GM21360 (cell line): ENCODE results near the gene TRIM60.
"Not testable (repeated sequence)": the region's sequence is repeated elsewhere in the genome, so short reads cannot be mapped to it uniquely, and the experiment has no call there.

ENCODE experiments used
- ATAC-seq: cut with Tn5 transposase; IDR thresholded peaks from one replicate; pipeline ENCODE4 v1.9.1; 2021; ENCODE audit warnings: mild to moderate bottlenecking, moderate library complexity; ENCODE audit not compliant: unreplicated experiment

Gene TRIM60

DNA sequence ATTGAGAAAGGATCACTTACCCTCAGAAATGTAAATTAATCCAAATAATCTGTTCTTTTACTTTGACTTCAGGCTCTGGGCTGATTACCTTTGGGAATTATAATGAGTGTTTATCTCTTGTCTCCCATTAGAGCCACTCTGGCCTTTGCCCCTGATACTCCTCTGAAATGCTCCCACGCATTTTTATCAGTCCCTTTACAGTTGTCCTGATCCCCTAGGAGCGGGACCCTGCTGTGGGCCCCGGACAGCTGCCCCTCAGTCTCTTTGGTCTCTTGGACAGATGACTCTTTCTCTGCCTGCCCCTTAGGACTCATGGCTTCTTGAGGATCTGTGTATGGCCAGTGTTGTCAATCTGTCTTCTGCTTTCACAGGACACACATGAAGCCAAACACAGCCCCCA, 20.8 kb downstream of the TRIM60 start:
- ATAC-seq = no peak

DNA sequence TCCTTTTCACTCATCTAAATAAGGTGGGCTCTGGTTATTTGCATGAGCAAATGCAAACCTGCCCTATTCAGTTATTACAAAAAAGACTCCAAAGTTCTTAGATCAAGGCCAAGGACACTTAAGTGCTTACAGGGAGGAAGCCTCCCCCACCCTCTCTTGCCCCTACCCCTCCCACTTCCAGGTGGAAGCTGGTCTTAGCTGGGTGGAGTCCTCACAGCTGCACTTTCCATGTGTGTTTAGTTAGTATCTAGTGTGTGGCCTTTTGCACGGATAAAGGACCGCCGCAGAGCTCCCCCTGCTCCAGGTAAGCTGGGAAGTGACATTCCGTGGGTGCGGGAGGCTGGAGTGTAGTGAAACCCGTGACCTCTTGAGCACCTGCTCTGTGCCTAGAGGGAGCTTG, 21.8 kb downstream of the TRIM60 start, which contains the start of gene TRIM75:
TSS of gene TRIM75 (plus strand) at position 222 of the 400 bp plus-strand sequence. CDS start 5,282 bp downstream, outside the sequence.
- ATAC-seq = no peak

DNA sequence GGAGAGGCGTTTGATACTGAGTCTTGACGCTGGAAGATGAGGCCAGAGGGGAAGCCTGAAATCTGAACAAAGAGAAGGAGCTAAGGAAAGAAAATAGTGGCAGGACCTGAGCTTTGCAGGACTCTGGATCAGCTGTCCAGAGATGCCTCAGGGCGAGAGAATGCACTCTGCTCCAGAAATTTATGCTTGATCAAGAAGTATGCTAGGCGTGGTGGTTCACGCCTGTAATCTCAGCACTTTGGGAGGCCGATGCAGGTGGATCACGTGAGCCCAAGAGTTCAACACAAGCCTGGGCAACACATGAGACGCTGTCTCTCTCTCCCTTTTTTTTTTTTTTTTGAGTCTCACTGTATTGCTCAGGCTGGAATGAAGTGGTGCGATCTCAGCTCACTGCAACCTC, 23.8 kb downstream of the TRIM60 start:
- no peak for ATAC-seq

DNA sequence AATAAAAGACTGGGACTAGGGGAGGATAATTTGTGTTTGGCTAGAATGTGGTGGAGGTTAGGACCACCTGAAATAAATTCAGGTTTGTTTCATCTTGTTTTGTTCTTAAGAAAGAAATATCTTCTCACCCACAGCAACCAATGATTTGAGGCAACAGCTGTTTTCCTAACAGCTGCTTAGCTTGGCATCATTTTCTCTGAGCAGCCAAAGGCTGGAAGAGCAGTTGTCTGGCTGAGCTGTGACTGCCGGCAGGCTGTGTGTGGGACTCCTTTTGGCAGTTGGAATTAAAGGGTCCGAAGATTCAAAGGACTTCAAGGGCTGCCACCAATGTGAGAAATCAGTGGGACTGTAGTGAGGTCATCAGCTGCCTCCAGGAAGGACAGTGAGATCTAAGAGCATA, 26.9 kb downstream of the TRIM60 start:
- ATAC-seq = no peak

DNA sequence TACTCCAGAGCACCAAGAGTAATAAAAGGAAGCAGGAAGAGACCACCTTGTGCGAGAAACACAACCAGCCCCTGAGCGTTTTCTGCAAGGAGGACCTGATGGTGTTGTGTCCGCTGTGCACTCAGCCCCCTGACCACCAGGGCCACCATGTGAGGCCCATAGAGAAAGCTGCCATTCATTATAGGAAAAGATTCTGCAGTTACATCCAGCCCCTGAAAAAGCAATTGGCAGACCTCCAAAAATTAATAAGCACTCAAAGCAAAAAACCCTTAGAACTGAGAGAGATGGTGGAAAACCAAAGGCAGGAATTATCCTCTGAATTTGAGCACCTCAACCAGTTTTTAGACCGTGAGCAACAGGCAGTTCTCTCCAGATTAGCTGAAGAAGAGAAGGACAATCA, 27.6 kb downstream of the TRIM60 start:
- ATAC-seq = no peak

DNA sequence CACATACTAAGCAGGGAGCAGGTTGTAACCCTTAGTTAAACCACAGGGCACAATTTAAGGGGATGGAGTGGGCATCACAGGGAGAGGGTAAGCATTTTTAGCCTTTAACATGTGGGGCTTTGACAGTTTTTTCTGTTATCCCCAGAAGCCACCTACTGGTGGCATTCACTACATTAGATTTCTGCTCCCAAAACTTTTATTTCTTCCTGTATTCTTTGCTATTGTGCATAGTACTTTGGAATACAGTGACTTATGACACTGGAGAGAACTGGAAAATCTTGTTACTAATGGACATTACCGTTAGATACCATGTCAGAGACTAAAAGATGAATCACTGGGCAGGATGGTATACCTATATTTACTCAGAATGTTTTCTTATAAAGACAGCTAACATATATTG, 29.1 kb downstream of the TRIM60 start:
- ATAC-seq = no peak

DNA sequence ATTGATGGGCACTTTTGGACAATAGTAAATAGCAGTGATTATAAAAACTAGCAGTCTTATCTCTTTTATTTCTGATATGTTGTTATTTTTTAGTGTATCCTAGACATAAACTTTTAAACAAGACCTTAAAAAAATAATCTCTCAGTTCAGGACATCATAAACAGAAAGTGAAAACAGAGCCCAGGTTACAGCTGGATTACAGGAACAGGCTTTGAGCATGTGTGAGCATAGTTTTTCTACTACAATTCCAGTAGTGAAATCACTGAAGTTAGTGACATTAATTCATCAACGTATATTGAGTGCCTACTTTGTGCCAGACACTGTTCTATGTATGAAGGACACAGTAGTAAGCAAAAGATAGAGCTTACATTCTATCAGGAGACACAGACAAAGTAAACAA, 38.8 kb downstream of the TRIM60 start:
- ATAC-seq = no peak

DNA sequence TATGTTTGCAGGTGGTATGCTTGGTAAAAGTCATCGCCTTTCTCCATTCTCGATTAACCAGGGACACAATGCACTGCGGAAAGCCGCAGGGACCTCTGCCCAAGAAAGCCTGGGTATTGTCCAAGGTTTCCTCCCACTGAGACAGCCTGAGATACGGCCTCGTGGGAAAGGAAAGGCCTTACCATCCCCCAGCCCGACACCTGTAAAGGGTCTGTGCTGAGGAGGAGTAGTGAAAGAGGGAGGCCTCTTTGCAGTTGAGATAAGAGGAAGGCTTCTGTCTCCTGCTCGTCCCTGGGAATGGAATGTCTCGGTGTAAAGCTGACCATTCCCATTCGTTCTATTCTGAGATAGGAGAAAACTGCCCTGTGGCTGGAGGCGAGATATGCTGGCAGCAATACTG, 41.5 kb downstream of the TRIM60 start:
- ATAC-seq = not testable (repeated sequence)

DNA sequence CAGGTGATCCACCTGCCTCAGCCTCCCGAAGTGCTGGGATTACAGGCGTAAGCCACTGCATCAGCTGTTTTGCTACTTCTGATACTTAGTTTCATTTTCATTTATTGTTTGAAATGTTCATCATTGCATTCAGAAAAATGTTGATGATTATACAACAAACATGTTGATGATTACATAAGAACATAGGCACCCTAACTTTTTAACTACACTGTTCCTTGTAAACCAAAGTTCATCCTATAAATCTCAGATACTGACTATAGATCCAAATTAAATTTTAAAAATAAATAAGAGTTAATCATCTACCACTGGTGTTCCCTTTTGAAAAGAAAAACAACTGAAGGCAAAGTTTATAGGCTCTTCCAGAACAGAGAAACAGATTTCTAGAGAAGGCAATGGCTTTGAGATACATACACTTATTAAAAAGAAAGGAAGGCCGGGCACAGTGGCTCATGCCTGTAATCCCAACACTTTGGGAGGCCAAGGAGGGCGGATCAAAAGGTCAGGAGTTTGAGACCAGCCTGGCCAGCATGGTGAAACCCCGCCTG, 45.3 kb downstream of the TRIM60 start:
- no peak for ATAC-seq

DNA sequence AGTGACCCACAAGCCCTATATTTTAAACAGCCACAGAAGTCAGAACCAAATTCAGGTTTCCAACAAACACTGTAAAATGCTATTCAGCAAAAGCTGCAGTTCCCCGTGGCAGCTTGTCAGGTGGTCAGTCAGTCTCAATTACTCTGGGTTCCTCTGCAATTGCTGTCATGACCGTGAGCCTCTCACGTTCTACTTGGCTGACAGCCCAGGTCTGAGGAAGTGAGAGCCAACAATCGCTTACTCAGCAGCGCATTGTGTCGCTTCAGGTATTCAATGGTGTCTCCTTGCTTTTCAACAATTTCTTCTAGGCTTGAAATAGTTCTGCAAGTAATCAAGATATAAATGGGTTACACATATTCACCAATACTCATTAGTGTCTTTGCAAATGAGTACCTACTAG, 47.7 kb downstream of the TRIM60 start:
- no peak for ATAC-seq

DNA sequence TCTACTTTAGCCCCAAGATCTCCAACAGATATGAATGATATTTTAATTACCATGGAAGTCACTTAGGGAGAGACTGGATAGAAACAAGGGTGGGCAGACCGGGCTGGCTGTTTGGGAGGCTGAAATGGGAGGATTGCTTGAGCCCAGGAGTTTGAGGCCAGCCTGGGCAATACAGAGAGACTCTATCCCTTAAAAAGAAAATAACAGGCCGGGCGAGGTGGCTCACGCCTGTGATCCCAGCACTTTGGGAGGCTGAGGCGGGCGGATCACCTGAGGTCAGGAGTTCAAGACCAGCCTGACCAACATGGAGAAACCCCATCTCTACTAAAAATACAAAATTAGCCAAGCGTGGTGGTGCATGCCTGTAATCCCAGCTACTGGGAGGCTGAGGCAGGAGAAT, 53.0 kb downstream of the TRIM60 start:
- not testable (repeated sequence) for ATAC-seq

DNA sequence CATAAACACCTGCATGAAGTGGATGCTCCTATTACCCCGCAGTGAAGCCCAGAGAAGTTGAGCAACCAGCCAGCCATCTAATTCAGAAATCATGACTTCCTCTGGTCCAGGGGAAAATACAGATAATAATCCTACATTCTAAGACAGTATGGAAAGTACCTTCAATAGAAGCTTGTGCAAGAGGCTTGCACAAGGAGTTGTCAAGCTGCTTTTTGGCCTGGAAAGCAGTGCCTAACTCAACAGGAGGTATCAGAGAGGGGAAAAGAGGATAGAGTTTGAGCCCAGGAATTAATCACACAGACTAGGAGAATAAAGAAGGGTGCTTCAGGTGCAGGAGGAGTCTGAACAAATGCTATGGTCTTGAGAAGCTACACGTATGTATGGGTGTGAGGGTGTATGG, 54.1 kb downstream of the TRIM60 start:
- ATAC-seq = no peak

DNA sequence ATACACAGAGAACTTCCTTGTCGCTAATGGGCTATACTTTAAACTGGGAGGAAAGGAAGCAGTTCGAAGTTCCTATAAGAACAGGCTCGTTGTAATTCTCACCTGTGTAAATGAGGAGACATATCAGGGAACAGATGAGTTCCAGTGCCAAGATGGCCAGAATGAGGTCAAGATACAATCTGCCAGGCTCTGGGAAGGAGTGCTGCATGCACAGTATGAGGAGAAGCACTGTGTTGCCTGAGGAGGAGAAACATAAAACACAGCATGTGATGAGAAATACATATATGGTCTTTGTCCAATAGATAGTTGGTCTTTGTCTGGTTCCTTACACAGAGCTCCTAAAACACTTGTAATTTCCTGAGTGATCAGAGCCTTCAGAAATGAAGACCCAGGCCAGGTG, 56.6 kb downstream of the TRIM60 start:
- no peak for ATAC-seq
